GM08714 (cell line): Measurements from ENCODE around the gene TBC1D5.
A peak's percentile ranks its signal among the peaks of the same experiment; 100 is the strongest.
"Not testable (repeated sequence)": the region's sequence is repeated elsewhere in the genome, so short reads cannot be mapped to it uniquely, and the experiment has no call there.

Experiments
- H3K4me3 ChIP-seq: fragments of 200-500 bp; sonication (Bioruptor generic); 2 replicates; pipeline ENCODE4 v1.5.1; 2014; ENCODE audit warnings: mild to moderate bottlenecking, low read length, inconsistent platforms
- ZNF274 ChIP-seq: IDR thresholded peaks from 2 replicates; pipeline ENCODE4 v1.6.1; 2012; ENCODE audit warnings: mild to moderate bottlenecking, low read depth, low read length

Gene TBC1D5

GRCh38 chr3:17742880-17743657 lies 638 bp upstream of the TBC1D5 start:
- TF ChIP-seq ZNF274: no peak

GRCh38 chr3:17741621-17742101 lies 770 bp downstream of the TBC1D5 start:
- peak overlapping the region; percentile 69 for H3K4me3 ChIP-seq
- TF ChIP-seq ZNF274: no peak

More at GRCh38 chr3:17742880-17743657, 638 bp upstream of the TBC1D5 start:
- H3K4me3 ChIP-seq: peak overlapping the region; percentile 88

DNA sequence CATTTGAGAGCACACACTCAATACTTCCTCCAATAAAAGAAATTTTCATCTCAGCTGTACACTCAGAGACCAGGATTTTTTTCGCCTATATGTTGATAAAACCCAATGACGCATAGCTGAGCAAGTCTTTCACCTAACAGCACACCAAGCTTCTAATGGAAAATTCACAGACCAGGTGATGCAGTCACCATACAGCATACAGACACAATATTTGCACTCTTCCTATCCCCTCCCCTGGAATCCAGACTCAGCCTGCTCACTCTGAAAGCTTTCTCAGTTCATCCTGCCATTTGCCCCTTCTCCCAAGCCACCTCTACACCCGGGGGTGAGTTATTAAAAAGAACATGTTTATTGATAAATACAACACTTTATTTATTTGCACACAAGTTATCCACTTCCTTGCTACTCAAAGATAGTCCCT lies 1.7 kb downstream of the TBC1D5 start:
- TF ChIP-seq ZNF274: no peak
- H3K4me3 ChIP-seq: peak overlapping the region; percentile 69

DNA sequence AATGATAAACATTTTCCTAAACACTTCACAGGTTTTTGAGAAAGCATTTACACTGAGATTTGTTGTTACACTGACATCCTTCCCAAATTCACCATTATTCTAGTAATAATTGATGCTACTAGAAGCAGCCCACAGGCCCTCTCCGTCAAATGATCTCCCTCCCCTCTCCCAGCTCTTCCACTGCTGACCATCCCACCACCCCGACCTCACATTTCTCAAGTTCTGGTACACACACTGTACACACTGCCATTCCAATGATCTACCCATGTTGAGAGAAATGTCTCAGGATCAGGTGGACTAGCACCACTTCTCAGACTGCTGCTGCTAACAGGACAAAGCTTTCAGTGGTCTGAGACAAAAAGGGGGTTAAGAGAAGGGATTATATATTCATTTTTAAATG lies 3.5 kb downstream of the TBC1D5 start:
- H3K4me3 ChIP-seq: peak overlapping the region; percentile 68
- TF ChIP-seq ZNF274: no peak

DNA sequence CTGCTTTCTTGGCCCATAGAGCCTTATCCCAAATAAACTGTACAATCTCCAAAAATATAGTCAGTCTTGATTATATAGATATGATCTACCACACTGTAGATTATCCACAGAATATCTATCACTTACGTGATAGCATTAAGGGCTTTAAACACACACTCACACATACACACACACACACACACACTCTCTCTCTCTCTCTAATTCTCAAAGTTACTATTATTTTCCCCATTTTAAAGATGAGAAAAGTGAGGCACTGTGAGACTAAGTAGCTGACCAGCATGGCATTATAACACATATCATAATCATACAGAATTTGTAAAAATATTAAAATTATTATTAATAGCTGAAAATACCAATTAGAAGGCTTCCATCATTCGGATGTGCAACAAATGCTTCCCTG lies 4.2 kb downstream of the TBC1D5 start:
- TF ChIP-seq ZNF274: no peak
- peak overlapping the region; percentile 68; the same call in 1 of the 2 replicates for H3K4me3 ChIP-seq

DNA sequence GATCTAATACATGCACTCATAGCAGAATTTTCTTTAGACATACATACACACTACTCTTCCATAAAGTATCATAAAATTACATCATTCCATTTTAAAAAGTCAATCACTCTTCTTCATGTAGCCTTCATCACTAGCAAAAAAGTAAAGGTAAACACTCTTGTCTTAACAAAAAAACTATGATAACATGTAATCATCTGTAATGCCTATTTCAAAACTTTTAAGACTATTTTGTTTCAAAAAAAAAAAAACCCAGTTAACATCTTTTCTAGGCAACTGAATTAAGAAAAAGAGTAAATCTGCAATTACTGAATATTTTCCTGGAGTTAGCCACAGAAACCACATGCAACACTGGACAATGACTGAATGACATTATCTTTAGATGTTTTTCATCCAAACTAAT lies 4.8 kb downstream of the TBC1D5 start:
- no peak overlapping the region for H3K4me3 ChIP-seq
- no peak for TF ChIP-seq ZNF274

DNA sequence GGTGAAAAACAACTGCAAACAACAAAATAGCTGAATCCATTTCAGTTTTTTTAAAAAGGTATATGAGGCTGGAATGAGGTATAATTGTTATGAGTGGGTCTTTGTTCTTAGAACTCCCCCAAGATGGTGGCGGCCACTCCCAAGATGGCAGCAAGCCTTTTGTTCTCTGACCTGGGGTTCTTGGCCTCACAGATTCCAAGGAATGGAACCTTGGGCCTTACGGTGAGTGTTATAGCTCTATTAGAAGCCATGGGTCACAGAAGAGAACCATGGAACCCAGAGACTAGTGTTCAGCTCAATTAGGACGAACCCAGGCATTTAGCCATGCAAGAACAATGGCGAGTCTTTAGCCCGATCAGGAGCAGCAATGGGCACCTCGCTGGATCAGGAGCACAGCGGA lies 7.1 kb downstream of the TBC1D5 start:
- not testable (repeated sequence) for H3K4me3 ChIP-seq

- no peak for TF ChIP-seq ZNF274
Observed at GRCh38 chr3:17733768-17734167, 8.7 kb downstream of the TBC1D5 start.

DNA sequence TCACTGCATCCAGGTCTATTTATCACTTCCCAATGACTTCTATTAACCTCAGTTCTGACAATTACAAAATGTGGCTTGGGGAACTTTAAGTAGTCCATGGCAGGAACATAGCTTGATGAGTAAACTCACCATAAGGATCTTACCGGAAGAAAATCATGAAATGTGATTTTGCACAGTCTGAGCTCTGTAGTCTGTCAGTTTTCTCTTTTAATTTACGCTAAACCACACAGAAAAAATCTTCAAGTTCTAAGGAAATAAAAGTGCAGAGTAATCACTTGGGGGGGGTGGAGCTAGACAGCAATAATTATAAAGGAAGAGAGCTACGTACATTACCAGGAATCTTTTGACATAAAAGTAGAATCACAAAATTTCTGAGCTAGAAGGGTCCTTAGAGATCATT lies 9.2 kb downstream of the TBC1D5 start:
- H3K4me3 ChIP-seq: no peak overlapping the region

More at GRCh38 chr3:17733768-17734167, 8.7 kb downstream of the TBC1D5 start:
- H3K4me3 ChIP-seq: no peak overlapping the region

DNA sequence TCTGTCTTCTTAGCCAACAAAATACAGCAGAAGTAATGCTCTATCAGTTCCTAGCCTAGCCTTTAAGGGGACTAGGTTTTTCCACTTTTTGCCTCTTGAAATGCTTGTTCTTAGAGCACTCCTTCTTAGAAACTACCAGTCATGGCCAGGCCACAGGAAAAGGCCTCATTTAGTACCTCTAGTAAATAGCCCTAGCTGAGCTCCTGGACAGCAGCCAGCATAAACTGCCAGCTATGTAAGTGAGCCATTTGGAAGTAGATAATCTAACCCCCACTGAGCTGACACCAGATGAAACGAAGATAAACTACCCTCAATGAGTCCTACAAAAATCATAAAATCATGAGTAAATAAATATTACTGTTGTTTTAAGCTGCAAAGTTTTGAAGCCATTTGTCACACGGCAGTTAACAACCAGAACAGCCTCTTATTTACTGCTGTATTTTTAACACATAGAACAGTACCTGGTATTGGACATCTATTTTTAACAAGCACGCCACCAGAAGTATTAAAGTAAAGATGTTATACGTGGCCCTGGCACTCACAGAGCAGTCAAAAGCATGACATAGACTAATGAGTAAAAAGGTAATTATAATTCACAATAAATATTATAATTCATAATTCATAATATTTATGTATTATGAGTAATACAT lies 12.0 kb downstream of the TBC1D5 start:
- TF ChIP-seq ZNF274: no peak
- no peak overlapping the region for H3K4me3 ChIP-seq

More for the DNA sequence above, 9.2 kb downstream of the TBC1D5 start:
- no peak for TF ChIP-seq ZNF274

DNA sequence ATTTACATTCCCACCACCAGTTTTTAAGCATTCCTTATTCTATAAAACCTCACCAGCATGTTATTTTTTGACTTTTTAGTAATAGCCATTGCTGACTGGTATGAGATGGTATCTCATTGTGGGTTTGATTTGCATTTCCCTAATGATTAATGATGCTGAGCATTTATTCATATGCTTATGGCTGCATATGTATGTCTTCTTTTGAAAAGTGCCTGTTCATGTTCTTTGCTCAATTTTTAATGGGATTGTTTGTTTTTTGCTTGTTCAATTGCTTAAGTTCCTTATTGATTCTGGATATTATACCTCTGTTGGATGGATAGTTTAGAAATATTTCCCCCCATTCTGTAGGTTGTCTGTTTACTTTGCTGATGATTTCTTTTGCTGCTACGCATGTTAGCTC lies 16.1 kb downstream of the TBC1D5 start:
- no peak for TF ChIP-seq ZNF274
- no peak overlapping the region for H3K4me3 ChIP-seq

DNA sequence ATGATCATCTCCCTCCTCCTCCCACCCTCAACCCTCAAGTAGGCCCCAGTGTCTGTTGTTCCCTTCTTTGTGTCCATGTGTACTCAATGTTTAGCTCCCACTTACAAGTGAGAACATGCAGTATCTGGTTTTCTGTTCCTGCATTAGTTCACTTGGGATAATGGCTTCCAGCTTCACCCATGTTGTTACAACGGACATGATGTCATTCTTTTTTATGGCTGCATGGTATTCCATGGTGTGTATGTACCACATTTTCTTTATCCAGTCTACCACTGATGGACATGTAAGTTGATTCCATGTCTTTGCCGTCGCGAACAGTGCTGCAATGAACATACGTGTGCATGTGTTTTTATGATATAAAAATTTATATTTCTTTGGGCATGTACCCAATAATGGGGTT lies 16.6 kb downstream of the TBC1D5 start:
- H3K4me3 ChIP-seq: not testable (repeated sequence)

DNA sequence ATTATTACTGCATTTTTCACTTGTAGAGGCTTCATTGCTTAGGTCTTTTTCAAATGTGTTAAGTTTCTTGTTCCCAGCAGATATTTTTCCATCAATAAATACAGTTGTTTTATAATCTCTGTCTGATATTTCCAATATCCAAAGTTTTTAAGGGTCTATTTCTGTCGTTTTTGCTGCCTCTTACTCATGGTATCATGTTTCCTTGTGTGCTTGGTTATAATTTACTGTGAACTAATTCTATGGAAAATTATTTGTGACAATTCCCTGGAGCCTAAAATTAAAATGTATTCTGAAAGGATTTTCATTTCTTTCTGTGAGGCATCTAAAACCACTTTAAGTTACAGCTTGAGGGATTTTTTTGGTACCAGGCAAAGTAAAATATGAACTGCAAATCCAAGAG lies 17.5 kb downstream of the TBC1D5 start:
- no peak for TF ChIP-seq ZNF274
- no peak overlapping the region for H3K4me3 ChIP-seq

DNA sequence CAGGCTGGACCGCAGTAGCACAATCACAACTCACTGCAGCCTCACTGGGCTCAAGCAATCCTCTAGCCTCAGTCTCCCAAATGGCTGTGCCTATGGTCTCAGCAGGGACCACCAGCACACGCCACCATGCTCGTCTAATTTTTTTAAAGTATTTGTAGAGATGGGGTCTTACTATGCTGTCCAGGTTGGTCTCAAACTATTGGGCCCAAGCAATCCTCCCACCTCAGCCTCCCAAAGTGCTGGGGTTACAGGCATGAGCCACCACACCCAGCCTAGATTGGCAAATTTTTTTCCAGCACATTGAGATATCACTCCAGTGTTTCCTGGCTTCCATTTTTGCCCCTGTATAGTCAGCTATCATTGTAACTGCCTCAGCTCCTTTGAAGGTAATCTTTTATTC lies 18.3 kb downstream of the TBC1D5 start:
- TF ChIP-seq ZNF274: no peak
- H3K4me3 ChIP-seq: no peak overlapping the region

DNA sequence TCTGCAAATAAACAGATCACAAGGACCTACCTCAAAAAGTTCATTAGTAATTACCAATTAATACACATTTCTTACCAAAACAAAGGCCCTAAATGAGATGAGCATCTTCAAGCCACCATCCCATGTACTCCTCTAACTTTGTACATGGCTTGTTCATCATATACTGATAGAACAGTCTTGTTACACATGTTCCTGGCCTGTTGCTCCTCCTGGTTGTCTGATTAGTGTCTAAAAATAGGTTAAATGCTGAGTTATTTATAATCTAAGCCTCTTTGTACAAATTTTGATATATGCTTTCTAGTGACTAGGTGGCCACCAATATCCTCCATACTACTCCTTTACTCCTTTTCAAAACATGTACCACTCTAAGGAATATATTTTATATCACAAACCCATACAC lies 25.0 kb downstream of the TBC1D5 start:
- no peak overlapping the region for H3K4me3 ChIP-seq
- no peak for TF ChIP-seq ZNF274
